HL-60 (cell line): ENCODE measurements around the gene MACROD2.

ENCODE experiments used
- GABPA ChIP-seq: IDR thresholded peaks from 2 replicates; pipeline ENCODE4 v1.6.1; 2012; ENCODE audit warnings: low read depth
- POLR2AphosphoS5 ChIP-seq: IDR thresholded peaks from 2 replicates; pipeline ENCODE4 v1.6.1; 2012; ENCODE audit warnings: low read depth
- SPI1 ChIP-seq: IDR thresholded peaks from 2 replicates; pipeline ENCODE4 v1.6.1; 2012; ENCODE audit warnings: low read depth, mild to moderate bottlenecking, borderline replicate concordance
- TF ChIP-seq, protein P1 (sequence below): IDR thresholded peaks from one replicate; pipeline ENCODE4 v1.5.1; 2011; ENCODE audit warnings: low read length, control low read depth, inconsistent platforms; ENCODE audit not compliant: insufficient read depth
- TF ChIP-seq, protein P2 (sequence below): IDR thresholded peaks from 2 replicates; pipeline ENCODE4 v1.6.1; 2012; ENCODE audit warnings: low read depth; ENCODE audit not compliant: insufficient replicate concordance

DNA sequence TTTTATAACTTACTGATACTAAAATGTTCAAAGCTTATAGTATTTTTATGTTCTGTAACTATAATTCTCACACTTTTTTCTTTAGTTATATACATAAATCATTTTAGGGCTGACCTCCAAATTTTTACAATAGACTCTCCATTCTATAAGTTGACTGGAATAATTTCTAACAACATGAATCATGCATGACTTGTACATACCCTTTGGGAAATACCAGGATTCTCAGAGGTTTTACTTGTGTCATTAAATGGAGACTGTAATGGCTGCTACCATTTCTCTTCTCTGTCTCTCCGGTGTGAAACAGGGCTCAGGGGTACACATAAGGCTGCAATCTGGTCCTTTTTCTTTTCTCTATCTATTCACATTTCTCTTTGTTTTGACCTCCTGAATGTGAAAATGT, 564.3 kb downstream of the MACROD2 start:
- TF ChIP-seq, protein P1, sequence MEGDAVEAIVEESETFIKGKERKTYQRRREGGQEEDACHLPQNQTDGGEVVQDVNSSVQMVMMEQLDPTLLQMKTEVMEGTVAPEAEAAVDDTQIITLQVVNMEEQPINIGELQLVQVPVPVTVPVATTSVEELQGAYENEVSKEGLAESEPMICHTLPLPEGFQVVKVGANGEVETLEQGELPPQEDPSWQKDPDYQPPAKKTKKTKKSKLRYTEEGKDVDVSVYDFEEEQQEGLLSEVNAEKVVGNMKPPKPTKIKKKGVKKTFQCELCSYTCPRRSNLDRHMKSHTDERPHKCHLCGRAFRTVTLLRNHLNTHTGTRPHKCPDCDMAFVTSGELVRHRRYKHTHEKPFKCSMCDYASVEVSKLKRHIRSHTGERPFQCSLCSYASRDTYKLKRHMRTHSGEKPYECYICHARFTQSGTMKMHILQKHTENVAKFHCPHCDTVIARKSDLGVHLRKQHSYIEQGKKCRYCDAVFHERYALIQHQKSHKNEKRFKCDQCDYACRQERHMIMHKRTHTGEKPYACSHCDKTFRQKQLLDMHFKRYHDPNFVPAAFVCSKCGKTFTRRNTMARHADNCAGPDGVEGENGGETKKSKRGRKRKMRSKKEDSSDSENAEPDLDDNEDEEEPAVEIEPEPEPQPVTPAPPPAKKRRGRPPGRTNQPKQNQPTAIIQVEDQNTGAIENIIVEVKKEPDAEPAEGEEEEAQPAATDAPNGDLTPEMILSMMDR: no peak
- TF ChIP-seq, protein P2, sequence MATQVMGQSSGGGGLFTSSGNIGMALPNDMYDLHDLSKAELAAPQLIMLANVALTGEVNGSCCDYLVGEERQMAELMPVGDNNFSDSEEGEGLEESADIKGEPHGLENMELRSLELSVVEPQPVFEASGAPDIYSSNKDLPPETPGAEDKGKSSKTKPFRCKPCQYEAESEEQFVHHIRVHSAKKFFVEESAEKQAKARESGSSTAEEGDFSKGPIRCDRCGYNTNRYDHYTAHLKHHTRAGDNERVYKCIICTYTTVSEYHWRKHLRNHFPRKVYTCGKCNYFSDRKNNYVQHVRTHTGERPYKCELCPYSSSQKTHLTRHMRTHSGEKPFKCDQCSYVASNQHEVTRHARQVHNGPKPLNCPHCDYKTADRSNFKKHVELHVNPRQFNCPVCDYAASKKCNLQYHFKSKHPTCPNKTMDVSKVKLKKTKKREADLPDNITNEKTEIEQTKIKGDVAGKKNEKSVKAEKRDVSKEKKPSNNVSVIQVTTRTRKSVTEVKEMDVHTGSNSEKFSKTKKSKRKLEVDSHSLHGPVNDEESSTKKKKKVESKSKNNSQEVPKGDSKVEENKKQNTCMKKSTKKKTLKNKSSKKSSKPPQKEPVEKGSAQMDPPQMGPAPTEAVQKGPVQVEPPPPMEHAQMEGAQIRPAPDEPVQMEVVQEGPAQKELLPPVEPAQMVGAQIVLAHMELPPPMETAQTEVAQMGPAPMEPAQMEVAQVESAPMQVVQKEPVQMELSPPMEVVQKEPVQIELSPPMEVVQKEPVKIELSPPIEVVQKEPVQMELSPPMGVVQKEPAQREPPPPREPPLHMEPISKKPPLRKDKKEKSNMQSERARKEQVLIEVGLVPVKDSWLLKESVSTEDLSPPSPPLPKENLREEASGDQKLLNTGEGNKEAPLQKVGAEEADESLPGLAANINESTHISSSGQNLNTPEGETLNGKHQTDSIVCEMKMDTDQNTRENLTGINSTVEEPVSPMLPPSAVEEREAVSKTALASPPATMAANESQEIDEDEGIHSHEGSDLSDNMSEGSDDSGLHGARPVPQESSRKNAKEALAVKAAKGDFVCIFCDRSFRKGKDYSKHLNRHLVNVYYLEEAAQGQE: no peak
- TF ChIP-seq POLR2AphosphoS5: no peak
- no peak for TF ChIP-seq SPI1
- TF ChIP-seq GABPA: no peak
